Ishikawa (cell line): ENCODE measurements around the gene CYS1.

Experiments
- CEBPB ChIP-seq: IDR thresholded peaks from 2 replicates; pipeline ENCODE4 v1.6.1; 2012
- CREB1 ChIP-seq: IDR thresholded peaks from 2 replicates; pipeline ENCODE4 v1.6.1; 2012; ENCODE audit warnings: low read depth
- EGR1 ChIP-seq: IDR thresholded peaks from 2 replicates; pipeline ENCODE4 v1.6.1; 2012
- EP300 ChIP-seq: IDR thresholded peaks from 2 replicates; pipeline ENCODE4 v1.6.1; 2012; ENCODE audit warnings: borderline replicate concordance
- FOXM1 ChIP-seq: IDR thresholded peaks from 2 replicates; pipeline ENCODE4 v1.6.1; 2012; ENCODE audit warnings: low read depth, borderline replicate concordance
- MAX ChIP-seq: IDR thresholded peaks from 2 replicates; pipeline ENCODE4 v1.6.1; 2012
- NFIC ChIP-seq: IDR thresholded peaks from 2 replicates; pipeline ENCODE4 v1.6.1; 2012
- RAD21 ChIP-seq: IDR thresholded peaks from 2 replicates; pipeline ENCODE4 v1.6.1; 2012; ENCODE audit warnings: low read depth
- REST ChIP-seq: IDR thresholded peaks from 2 replicates; pipeline ENCODE4 v1.6.1; 2012; ENCODE audit warnings: low read depth, mild to moderate bottlenecking
- TAF1 ChIP-seq: IDR thresholded peaks from 2 replicates; pipeline ENCODE4 v1.6.1; 2012; ENCODE audit warnings: low read depth, mild to moderate bottlenecking
- TCF12 ChIP-seq: IDR thresholded peaks from 2 replicates; pipeline ENCODE4 v1.6.1; 2012; ENCODE audit warnings: low read depth
- TEAD4 ChIP-seq: IDR thresholded peaks from 2 replicates; pipeline ENCODE4 v1.6.1; 2012
- USF1 ChIP-seq: IDR thresholded peaks from 2 replicates; pipeline ENCODE4 v1.6.1; 2012
- YY1 ChIP-seq: IDR thresholded peaks from 2 replicates; pipeline ENCODE4 v1.6.1; 2012; ENCODE audit warnings: low read depth
- ZBTB7A ChIP-seq: IDR thresholded peaks from 2 replicates; pipeline ENCODE4 v1.6.1; 2012; ENCODE audit warnings: low read depth

CYS1 gene

GRCh38 chr2:10085668-10086059, 5.5 kb upstream of the CYS1 start:
- no peak for TF ChIP-seq RAD21
- TF ChIP-seq FOXM1: no peak
- TF ChIP-seq EP300: no peak
- TF ChIP-seq TCF12: no peak
- no peak for TF ChIP-seq USF1
- no peak for TF ChIP-seq EGR1
- no peak for TF ChIP-seq NFIC
- no peak for TF ChIP-seq TEAD4
- no peak for TF ChIP-seq CEBPB
- no peak for TF ChIP-seq REST
- TF ChIP-seq TAF1: no peak
- TF ChIP-seq YY1: no peak
- no peak for TF ChIP-seq MAX
- TF ChIP-seq ZBTB7A: no peak
- no peak for TF ChIP-seq CREB1

- TF ChIP-seq ZBTB7A (no peak), FOXM1 (no peak), CREB1 (no peak), MAX (no peak), REST (no peak), NFIC (no peak), TEAD4 (no peak), EGR1 (no peak), YY1 (no peak), RAD21 (no peak), CEBPB (no peak), TCF12 (no peak), USF1 (no peak), TAF1 (no peak), EP300 (no peak)
Measured at GRCh38 chr2:10085043-10085667, 4.9 kb upstream of the CYS1 start.

- TF ChIP-seq NFIC (no peak), FOXM1 (no peak), ZBTB7A (no peak), TCF12 (no peak), YY1 (no peak), CREB1 (no peak), TAF1 (no peak), TEAD4 (no peak), RAD21 (no peak), MAX (no peak), USF1 (no peak), REST (no peak)
Measured at GRCh38 chr2:10084223-10084865, 4.1 kb upstream of the CYS1 start.
